Measurements from ENCODE around the gene GUCY2C.

DNA sequence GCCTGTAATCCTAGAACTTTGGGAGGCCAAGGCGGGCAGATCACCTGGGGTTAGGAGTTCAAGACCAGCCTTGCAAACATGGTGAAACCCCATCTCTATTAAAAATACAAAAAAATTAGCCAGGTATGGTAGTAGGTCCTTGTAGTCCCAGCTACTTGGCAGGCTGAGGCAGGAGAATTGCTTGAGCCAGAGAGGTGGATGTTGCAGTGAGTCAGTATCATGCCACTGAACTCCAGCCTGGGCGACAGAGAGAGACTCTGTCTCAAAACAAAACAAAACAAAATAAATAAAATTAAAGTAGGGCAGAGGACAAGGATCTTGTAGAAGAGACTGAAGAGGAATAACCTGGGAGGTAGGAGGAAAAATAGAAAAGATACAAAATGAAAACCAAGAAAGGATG is 45.5 kb upstream of the GUCY2C start:
- TF ChIP-seq, protein P1, sequence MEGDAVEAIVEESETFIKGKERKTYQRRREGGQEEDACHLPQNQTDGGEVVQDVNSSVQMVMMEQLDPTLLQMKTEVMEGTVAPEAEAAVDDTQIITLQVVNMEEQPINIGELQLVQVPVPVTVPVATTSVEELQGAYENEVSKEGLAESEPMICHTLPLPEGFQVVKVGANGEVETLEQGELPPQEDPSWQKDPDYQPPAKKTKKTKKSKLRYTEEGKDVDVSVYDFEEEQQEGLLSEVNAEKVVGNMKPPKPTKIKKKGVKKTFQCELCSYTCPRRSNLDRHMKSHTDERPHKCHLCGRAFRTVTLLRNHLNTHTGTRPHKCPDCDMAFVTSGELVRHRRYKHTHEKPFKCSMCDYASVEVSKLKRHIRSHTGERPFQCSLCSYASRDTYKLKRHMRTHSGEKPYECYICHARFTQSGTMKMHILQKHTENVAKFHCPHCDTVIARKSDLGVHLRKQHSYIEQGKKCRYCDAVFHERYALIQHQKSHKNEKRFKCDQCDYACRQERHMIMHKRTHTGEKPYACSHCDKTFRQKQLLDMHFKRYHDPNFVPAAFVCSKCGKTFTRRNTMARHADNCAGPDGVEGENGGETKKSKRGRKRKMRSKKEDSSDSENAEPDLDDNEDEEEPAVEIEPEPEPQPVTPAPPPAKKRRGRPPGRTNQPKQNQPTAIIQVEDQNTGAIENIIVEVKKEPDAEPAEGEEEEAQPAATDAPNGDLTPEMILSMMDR (IDR thresholded peaks at IDR 0.05; ENCODE audit: insufficient read depth, low read length) = no peak
- no peak for TF ChIP-seq POLR2AphosphoS5 (IDR thresholded peaks at IDR 0.05; ENCODE audit: low read depth)
